Stomach (tissue), 9 donors: ENCODE data around the gene IL6. TPM values are rescaled to one million over a fixed set of nuclear protein-coding genes. Genes with fewer than 3 reads are reported as not detected.

Experiments used
- DNase-seq, 2 donors: peaks; one replicate each; pipeline versions ENCODE4 v3.0.0 to v3.0.0-alpha.2; 2013 to 2019
- H3K27ac ChIP-seq, 5 donors: fragments of 200-600 bp in 4 of 5; sonication (generic) in 4 of 5; one replicate each; pipeline ENCODE4 v1.5.1; 2013 to 2019; ENCODE audit warnings: mild to moderate bottlenecking in 1 of 5, moderate library complexity in 1 of 5
- H3K27me3 ChIP-seq, 3 donors: fragments of 200-600 bp; sonication (generic); one replicate each; pipeline ENCODE4 v1.5.1; 2017 to 2019; ENCODE audit warnings: mixed run types in 1 of 3
- H3K36me3 ChIP-seq, 4 donors: fragments of 200-600 bp; sonication (generic); 1 replicate in 3 of 4; 2 replicates in 1 of 4; pipeline ENCODE4 v1.5.1; 2016 to 2019
- H3K4me1 ChIP-seq, 4 donors: fragments of 200-600 bp; sonication (generic); one replicate each; pipeline ENCODE4 v1.5.1; 2016 to 2019
- H3K4me3 ChIP-seq, 4 donors: fragments of 200-600 bp; sonication (generic) in 3 of 4; one replicate each; pipeline ENCODE4 v1.5.1; 2016 to 2019; ENCODE audit warnings: mild to moderate bottlenecking in 1 of 4
- H3K9me3 ChIP-seq, 4 donors: fragments of 200-600 bp; sonication (generic); one replicate each; pipeline ENCODE4 v1.5.1; 2016 to 2019
- CTCF ChIP-seq, 7 experiments: fragments of 450-650 bp in 4 of 7; fragments of 200-600 bp in 3 of 7; sonication (generic) in 3 of 7; IDR thresholded peaks; one replicate each; pipeline ENCODE4 v1.5.1; 2016 to 2019; ENCODE audit warnings: antibody characterized with exemption in 7 of 7, control low read depth in 2 of 7, mild to moderate bottlenecking in 1 of 7
- EP300 ChIP-seq: sonication (generic); formaldehyde crosslinking; IDR thresholded peaks from one replicate; pipeline ENCODE4 v1.6.1; 2017; ENCODE audit warnings: antibody characterized with exemption
- POLR2A ChIP-seq, 4 donors: fragments of 450-650 bp; IDR thresholded peaks; one replicate each; pipeline ENCODE4 v1.6.1; 2016; ENCODE audit warnings: antibody characterized with exemption in 4 of 4, control low read depth in 2 of 4, mild to moderate bottlenecking in 1 of 4, moderate library complexity in 1 of 4
- POLR2AphosphoS5 ChIP-seq, 3 donors: sonication (generic); formaldehyde crosslinking; IDR thresholded peaks; one replicate each; pipeline ENCODE4 v1.6.1; 2016; ENCODE audit warnings: antibody characterized with exemption in 3 of 3
- WGBS, 5 donors: extraction: QIAGEN DNeasy Blood & Tissue Kit in 3 of 5; methylation state at CpG; one replicate each; pipeline versions ENCODE4 v1.1.5 to v1.1.7; 2013 to 2018; 5-methylcytosine and 5-hydroxymethylcytosine counted together
- intact Hi-C: fragments of 100-400 bp; cut with DNase I; formaldehyde crosslinking; loops from one replicate; pipeline ENCODE4 v1.15.1; 2023; ENCODE audit warnings: low total_unique reads
- polyA plus RNA-seq, 3 donors: library from polyadenylated mRNA; stranded (reverse); fragments of 200-250 nt; gene quantifications; one replicate each; pipeline ENCODE4 v1.2.3, GENCODE V29; 2013
- total RNA-seq, 5 donors: library from RNA; depleted of rRNA; stranded (reverse); fragments of >200 nt; gene quantifications; one replicate each; pipeline versions ENCODE4 v1.1.0 to v1.2.3, GENCODE V29; 2014 to 2016
- donor health status: healthy with polysubstance abuse.
- donor health status: Bipolar disorder and iron deficiency.
- donor health status: healthy.

Gene IL6
- total and polyA plus RNA-seq, 8 donors: 0.95 to 9.2 (median 3.1) TPM; not detected in 5

- Histone ChIP-seq H3K4me1 (peaks cover 0 to 23% (median 15%) of the 10 kb centered on the region in 4 donors), H3K36me3 (no peaks in the 10 kb centered on the region), H3K4me3 (no peak overlapping the region), H3K9me3 (no peaks in the 10 kb centered on the region), H3K27me3 (no peaks in the 10 kb centered on the region), H3K27ac (peak overlapping the region in 2 of 5 donors; percentile 43 to 46)
- no peak for DNase-seq
- intact Hi-C loops: no loop called here
- TF ChIP-seq CTCF (IDR thresholded peaks at IDR 0.05) (no peak), EP300 (no peak), POLR2A (IDR thresholded peaks at IDR 0.05) (no peak), POLR2AphosphoS5 (IDR thresholded peaks at IDR 0.05) (no peak)
- WGBS, 5 donors: 0 to 63% (median 31%) methylated on average over 1 of the region's 1 CpG
Measured at GRCh38 chr7:22718911-22719420, 8.0 kb upstream of the IL6 start.

- TF ChIP-seq EP300: no peak
- no peak for TF ChIP-seq POLR2AphosphoS5 (IDR thresholded peaks at IDR 0.05)
- TF ChIP-seq CTCF (IDR thresholded peaks at IDR 0.05): no peak
- TF ChIP-seq POLR2A (IDR thresholded peaks at IDR 0.05): no peak
- peaks cover 7 to 44% (median 26%) of the 10 kb centered on the region in 4 donors for H3K4me1 ChIP-seq
- H3K27me3 ChIP-seq: peaks cover 0 to 4% (median 0%) of the 10 kb centered on the region in 3 donors
- no peak overlapping the region for H3K4me3 ChIP-seq
- WGBS, 5 donors: 65 to 85% (median 72%) methylated on average over 3 of the region's 3 CpGs
- no peaks in the 10 kb centered on the region for H3K36me3 ChIP-seq
- no peak overlapping the region for H3K27ac ChIP-seq
- no peak for DNase-seq
- intact Hi-C loops: loop anchor here (10.0 kb wide), 1 partner anchor 156 kb away; no protein-coding TSS in a partner anchor
- H3K9me3 ChIP-seq: no peaks in the 10 kb centered on the region
Measured at GRCh38 chr7:22720791-22721786, 5.9 kb upstream of the IL6 start.

- TF ChIP-seq POLR2AphosphoS5 (IDR thresholded peaks at IDR 0.05): no peak
- no peak for TF ChIP-seq CTCF (IDR thresholded peaks at IDR 0.05)
- TF ChIP-seq EP300: no peak
- no peak for TF ChIP-seq POLR2A (IDR thresholded peaks at IDR 0.05)
- Histone ChIP-seq H3K27ac (peak overlapping the region in 4 of 5 donors; percentile 46 to 69 (median 62)), H3K36me3 (no peaks in the 10 kb centered on the region), H3K4me1 (peaks cover 19 to 59% (median 41%) of the 10 kb centered on the region in 4 donors), H3K27me3 (peaks cover 0 to 12% (median 2%) of the 10 kb centered on the region in 3 donors), H3K4me3 (no peak overlapping the region), H3K9me3 (no peaks in the 10 kb centered on the region)
- intact Hi-C loops: loop anchor here (10.0 kb wide), 1 partner anchor 158 kb away; no protein-coding TSS in a partner anchor
- DNase-seq: no peak
- 79 to 92% (median 84%) methylated on average over 6 of the region's 6 CpGs for WGBS, 5 donors
Measured at GRCh38 chr7:22722536-22723180, 4.3 kb upstream of the IL6 start.

GRCh38 chr7:22723181-22723601 is 3.8 kb upstream of the IL6 start:
- DNase-seq: peak; percentile 33 to 74
- H3K36me3 ChIP-seq: no peaks in the 10 kb centered on the region
- TF ChIP-seq POLR2A (IDR thresholded peaks at IDR 0.05): no peak
- no peak for TF ChIP-seq EP300
- TF ChIP-seq POLR2AphosphoS5 (IDR thresholded peaks at IDR 0.05): peak in 2 of 3 donors; percentile 2 to 44
- peaks cover 0 to 12% (median 5%) of the 10 kb centered on the region in 3 donors for H3K27me3 ChIP-seq
- peak overlapping the region in 4 of 5 donors; percentile 46 to 69 (median 62) for H3K27ac ChIP-seq
- H3K9me3 ChIP-seq: no peaks in the 10 kb centered on the region
- intact Hi-C loops: loop anchor here (10.0 kb wide), 1 partner anchor 158 kb away; no protein-coding TSS in a partner anchor
- peaks cover 19 to 54% (median 43%) of the 10 kb centered on the region in 4 donors for H3K4me1 ChIP-seq
- 3 to 27% (median 18%) methylated on average over 2 of the region's 2 CpGs for WGBS, 5 donors
- H3K4me3 ChIP-seq: no peak overlapping the region
